Subcutaneous abdominal adipose tissue (tissue), 5 donors: ENCODE measurements around the gene C12orf60.
"Not testable (repeated sequence)": the region's sequence is repeated elsewhere in the genome, so short reads cannot be mapped to it uniquely, and the experiment has no call there.

Experiments used
- H3K27ac ChIP-seq: one replicate; pipeline ENCODE4 v1.7.0; 2013; ENCODE audit warnings: low read depth, mild to moderate bottlenecking, inconsistent platforms, low read length, moderate library complexity
- H3K27me3 ChIP-seq, 5 donors: one replicate each; pipeline ENCODE4 v1.7.0; 2013; ENCODE audit warnings: low read length in 5 of 5, inconsistent platforms in 1 of 5; ENCODE audit not compliant: control insufficient read depth in 5 of 5, insufficient read depth in 4 of 5
- H3K36me3 ChIP-seq, 5 donors: one replicate each; pipeline ENCODE4 v1.7.0; 2013; ENCODE audit warnings: low read length in 5 of 5; ENCODE audit not compliant: control insufficient read depth in 5 of 5, insufficient read depth in 5 of 5
- H3K4me1 ChIP-seq, 5 donors: one replicate each; pipeline ENCODE4 v1.7.0; 2013; ENCODE audit warnings: low read length in 5 of 5, mild to moderate bottlenecking in 3 of 5, moderate library complexity in 1 of 5; ENCODE audit not compliant: control insufficient read depth in 5 of 5, insufficient read depth in 5 of 5
- H3K4me3 ChIP-seq, 5 donors: one replicate each; pipeline ENCODE4 v1.7.0; 2013; ENCODE audit warnings: low read length in 5 of 5, low read depth in 1 of 5
- H3K9ac ChIP-seq, 5 donors: one replicate each; pipeline ENCODE4 v1.7.0; 2013; ENCODE audit warnings: low read length in 5 of 5, mild to moderate bottlenecking in 4 of 5, moderate library complexity in 3 of 5
- H3K9me3 ChIP-seq, 5 donors: one replicate each; pipeline ENCODE4 v1.7.0; 2013; ENCODE audit warnings: low read length in 5 of 5; ENCODE audit not compliant: control insufficient read depth in 5 of 5
- donor health status: healthy.
- donor health status: healthy.
- donor health status: healthy.
- donor health status: healthy.
- donor health status: healthy.

C12orf60 gene, protein sequence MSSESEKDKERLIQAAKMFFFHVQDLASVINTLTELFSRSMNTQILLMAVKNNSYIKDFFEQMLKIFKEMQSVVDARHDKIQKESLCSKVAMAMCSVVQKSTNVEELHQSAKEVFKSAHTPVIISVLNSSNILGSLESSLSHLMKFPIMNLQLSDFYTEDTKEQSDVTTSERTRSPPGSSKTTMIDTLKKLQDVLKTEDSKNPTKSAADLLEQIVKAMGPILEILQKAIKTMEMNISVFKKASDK

DNA sequence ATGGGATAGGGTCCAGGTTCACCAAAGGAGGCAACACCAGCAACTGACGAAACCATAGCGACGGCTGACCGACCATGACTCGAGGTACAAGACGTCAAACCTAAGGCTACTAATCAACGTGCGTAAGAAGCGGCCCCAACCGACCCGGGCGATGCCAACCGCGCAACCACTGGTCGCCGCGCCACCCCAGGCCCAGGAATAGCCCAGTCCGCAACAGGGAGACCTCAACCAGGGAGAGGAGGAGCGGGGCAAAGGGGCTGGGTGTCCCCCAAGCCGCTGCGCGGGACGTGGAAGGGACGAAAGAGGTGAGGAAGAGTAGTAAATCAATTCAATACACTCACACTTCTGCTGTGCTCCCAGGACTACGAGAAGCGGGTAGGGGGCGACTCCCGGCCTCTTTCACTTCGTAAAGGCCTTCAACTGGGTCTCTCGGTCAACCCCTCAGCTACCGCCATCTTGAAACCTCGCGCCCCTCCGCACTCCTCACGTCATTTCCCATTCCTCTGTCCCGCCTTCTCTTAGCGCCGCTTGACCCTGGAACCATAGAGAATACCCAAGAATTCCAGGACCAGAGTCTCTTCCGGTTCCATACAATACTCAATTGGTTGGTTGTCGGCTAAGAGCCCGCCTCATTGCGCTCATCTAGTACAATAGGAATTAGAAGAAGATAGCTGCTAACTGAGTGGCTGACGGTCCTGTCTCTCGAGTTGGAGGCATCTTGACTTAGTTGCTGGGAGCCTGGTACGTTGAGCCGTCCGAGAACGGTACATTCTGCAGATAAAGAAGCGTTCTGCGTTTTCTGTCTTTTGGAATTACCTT lies at the start of gene C12orf60, which contains the start of gene WBP11:
C12orf60 (plus strand) TSS at position 660 of the 819 bp plus-strand sequence. CDS start 19,266 bp downstream, outside the sequence.
WBP11 (minus strand) TSS at position 468 of the 819 bp plus-strand sequence. CDS start 2,095 bp downstream, outside the sequence.
- Histone ChIP-seq H3K9ac (peak within 1 kb of the TSS; percentile 82 to 98 (median 91)), H3K36me3 (peaks cover 8 to 15% (median 13%) of the 10 kb centered on the region in 5 donors), H3K27me3 (no peaks in the 10 kb centered on the region), H3K4me1 (peaks cover 0 to 23% (median 19%) of the 10 kb centered on the region in 5 donors), H3K4me3 (peak within 1 kb of the TSS; percentile 74 to 96 (median 96)), H3K9me3 (no peaks in the 10 kb centered on the region), H3K27ac (peak within 1 kb of the TSS; percentile 88)

DNA sequence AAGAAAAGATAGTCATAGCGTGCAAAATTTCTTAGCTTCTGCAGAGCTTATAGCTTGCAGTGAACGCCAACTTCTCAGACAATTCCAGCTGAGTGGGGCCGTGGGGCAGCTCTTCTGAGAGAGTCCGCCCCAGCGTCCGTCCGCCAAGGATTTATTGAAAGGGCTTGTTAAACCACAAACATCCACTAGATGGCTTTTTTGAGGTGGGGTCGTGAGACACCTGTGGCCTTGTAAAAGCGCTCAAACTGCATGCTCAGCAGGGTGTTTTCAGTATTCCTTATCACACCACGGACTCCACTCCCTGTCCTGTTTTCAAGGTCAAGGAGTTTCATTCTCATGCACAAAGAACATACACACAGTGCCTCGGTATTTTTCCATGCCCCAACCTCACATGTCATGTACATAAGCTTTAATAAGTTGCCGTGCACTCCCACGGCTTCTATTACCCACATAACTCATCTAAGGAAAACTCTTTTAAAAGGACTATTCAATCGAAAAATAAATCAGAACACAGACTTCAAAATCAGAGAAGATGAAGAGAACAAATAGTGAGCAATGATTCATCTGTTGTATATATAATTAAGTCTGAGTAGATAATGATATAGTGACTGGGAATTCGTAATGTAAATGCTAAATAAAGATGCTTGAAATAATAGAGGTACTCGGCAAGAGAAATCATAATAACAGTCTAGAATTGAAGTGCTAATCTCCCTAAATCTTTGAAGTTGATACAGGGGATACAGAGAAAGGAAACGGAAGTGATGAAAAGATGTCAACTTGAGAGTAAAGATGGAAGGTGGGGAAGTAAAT lies 46.9 kb upstream of the C12orf60 start:
- H3K4me3 ChIP-seq = no peak overlapping the region
- H3K4me1 ChIP-seq = peaks cover 0 to 4% (median 0%) of the 10 kb centered on the region in 5 donors
- no peak overlapping the region for H3K27ac ChIP-seq
- H3K9ac ChIP-seq = no peak overlapping the region
- no peaks in the 10 kb centered on the region for H3K36me3 ChIP-seq
- H3K27me3 ChIP-seq = no peaks in the 10 kb centered on the region
- peaks cover 0 to 4% (median 0%) of the 10 kb centered on the region in 5 donors for H3K9me3 ChIP-seq

DNA sequence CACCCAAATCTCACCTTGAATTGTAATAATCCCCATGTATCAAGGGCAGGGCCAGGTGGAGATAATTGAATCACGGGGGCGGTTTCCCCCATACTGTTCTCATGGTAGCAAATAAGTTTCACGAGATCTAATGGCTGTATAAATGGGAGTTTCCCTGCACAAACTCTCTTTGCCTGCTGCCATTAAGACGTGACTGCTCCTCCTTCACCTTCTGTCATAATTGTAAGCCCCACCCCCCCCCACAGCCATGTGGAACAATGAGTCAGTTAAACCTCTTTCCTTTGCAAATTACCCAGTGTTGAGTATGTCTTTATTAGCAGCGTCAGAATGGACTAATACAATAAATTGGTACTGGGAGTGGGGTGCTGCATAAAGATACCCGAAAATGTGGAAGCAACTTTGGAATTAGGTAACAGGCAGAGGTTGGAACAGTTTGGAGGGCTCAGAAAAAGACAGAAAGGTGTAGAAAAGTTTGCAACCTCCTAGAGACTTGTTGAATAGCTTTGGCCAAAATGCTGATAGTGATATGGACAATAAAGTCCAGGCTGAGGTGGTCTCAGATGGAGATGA lies 43.7 kb upstream of the C12orf60 start:
- H3K27me3 ChIP-seq, H3K9me3 ChIP-seq, H3K36me3 ChIP-seq, H3K4me1 ChIP-seq, H3K4me3 ChIP-seq, H3K9ac ChIP-seq, H3K27ac ChIP-seq: not testable (repeated sequence)

DNA sequence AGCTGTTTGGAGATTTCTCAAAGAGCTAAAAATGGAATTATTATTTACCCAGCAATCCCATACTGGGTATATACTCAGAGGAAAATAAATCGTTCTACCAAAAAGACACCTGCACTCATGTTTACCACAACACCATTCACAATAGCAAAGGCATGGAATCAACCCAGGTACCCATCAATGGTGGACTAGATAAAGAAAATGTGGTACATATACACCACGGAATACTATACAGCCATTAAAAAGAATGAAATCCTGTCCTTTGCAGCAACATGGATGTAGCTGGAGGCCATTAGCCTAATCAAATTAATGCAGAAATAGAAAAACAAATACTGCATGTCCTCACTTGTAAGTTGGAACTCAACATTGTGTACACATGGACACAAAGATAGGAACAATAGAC lies 38.1 kb upstream of the C12orf60 start:
- H3K9ac ChIP-seq = no peak overlapping the region
- no peaks in the 10 kb centered on the region for H3K36me3 ChIP-seq
- no peaks in the 10 kb centered on the region for H3K27me3 ChIP-seq
- no peak overlapping the region for H3K4me3 ChIP-seq
- peaks cover 0 to 18% (median 14%) of the 10 kb centered on the region in 5 donors for H3K4me1 ChIP-seq
- H3K27ac ChIP-seq = no peak overlapping the region
- peaks cover 0 to 13% (median 3%) of the 10 kb centered on the region in 5 donors for H3K9me3 ChIP-seq

DNA sequence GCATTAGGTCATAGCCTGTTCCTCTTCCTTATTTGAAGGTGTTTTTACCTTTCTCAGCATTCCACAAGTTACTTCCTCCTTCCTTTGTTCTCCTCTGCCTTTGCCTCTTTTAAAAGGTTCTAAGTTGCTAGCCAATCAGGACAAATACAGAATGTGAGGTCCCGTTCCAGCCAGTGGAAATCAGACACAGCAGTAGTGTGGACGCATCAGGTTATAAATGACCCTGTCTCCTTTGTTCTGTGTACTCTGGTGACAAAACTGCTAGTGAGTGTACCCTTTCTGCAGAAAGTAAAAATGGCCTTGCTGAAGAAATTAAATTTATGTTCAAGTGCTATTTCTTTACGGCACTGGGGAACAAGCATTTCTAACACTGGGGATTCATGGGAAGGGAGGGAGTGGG lies 37.5 kb upstream of the C12orf60 start:
- H3K9ac ChIP-seq, H3K27me3 ChIP-seq, H3K27ac ChIP-seq, H3K36me3 ChIP-seq, H3K4me3 ChIP-seq: not testable (repeated sequence)
- Histone ChIP-seq H3K4me1 (peaks cover 0 to 22% (median 15%) of the 10 kb centered on the region in 5 donors), H3K9me3 (peaks cover 0 to 12% (median 3%) of the 10 kb centered on the region in 5 donors)

DNA sequence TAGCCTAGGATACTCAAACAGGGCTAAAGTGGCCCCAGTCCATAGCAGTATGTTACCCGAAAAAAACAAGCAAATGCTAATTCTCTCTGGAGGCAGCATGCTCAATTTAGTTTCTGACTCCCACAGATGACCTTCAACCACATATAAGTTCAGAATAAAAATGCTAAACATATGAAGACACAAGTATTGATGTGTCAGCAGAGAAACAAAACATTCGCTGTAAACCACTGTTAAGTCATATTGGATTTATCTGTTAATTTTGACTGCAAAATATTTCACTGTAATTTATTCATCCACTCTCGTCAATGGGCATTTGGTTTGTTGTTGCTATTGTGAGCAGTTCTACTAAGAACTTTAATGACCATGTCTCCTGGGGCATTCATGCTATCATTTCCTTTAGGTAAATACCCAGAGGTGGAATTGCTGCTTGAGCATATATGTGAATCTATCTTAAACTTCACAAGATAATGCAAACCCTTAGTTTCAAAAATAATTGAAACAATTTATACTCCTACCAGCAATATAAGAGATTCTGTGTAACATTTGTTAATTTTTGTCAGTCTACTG lies 36.7 kb upstream of the C12orf60 start:
- Histone ChIP-seq H3K27me3 (no peaks in the 10 kb centered on the region), H3K36me3 (no peaks in the 10 kb centered on the region), H3K4me3 (no peak overlapping the region), H3K27ac (no peak overlapping the region), H3K9ac (no peak overlapping the region), H3K9me3 (peaks cover 0 to 11% (median 3%) of the 10 kb centered on the region in 5 donors), H3K4me1 (peaks cover 0 to 26% (median 17%) of the 10 kb centered on the region in 5 donors)

DNA sequence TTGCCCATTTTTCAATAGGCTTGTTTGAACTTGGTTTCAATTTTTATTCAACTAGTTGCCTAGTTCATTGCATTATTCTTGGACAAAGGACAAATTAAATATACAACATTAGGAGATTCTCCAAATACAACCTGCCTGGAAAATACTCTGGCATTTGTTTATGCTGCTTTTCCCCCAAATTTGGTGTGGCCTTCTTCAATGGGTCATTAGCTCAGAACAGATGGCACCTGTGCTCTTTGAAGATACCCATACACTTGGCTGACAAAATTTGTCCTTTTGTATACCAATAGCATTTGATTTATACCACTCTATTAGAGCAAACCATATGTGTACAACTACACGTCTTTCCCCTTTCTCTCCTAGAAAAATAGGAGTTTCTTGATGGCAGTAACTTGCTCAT lies 35.9 kb upstream of the C12orf60 start:
- Histone ChIP-seq H3K9me3 (peaks cover 0 to 11% (median 3%) of the 10 kb centered on the region in 5 donors), H3K36me3 (no peaks in the 10 kb centered on the region), H3K9ac (no peak overlapping the region), H3K27me3 (no peaks in the 10 kb centered on the region), H3K27ac (no peak overlapping the region), H3K4me3 (no peak overlapping the region), H3K4me1 (peaks cover 0 to 26% (median 17%) of the 10 kb centered on the region in 5 donors)

DNA sequence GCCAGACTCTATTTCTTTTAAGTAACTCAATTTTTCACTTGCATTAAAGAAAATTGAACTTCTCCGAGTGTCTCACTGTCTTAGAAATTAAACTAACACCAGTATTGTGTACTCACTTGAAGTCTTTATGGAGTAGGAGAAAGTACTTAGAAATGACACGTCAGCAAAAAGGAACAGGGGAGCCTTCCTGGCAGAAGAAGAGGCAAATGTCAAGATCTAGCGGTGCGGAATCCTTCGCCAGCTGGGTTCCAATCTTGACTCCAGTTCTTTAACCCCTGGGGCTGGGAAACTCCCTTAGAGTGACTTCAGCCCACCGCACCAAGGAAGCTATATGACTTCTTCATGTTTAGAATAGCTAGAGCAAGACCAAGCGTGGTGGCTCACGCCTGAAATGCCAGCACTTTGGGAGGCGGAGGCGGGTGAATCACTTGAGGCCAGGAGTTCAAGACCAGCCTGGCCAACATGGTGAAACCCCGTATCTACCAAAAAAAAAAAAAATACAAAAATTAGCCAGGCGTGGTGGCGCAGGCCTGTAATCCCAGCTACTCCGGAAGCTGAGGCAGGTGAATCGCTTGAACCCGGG lies 34.6 kb upstream of the C12orf60 start:
- peaks cover 0 to 11% (median 3%) of the 10 kb centered on the region in 5 donors for H3K9me3 ChIP-seq
- H3K4me1 ChIP-seq = peaks cover 0 to 31% (median 21%) of the 10 kb centered on the region in 5 donors
- peak overlapping the region; percentile 89 to 98 (median 96) for H3K4me3 ChIP-seq
- no peaks in the 10 kb centered on the region for H3K27me3 ChIP-seq
- H3K27ac ChIP-seq = peak overlapping the region; percentile 95
- peak overlapping the region in 3 of 5 donors; percentile 39 to 93 (median 93) for H3K9ac ChIP-seq
- H3K36me3 ChIP-seq = no peaks in the 10 kb centered on the region

DNA sequence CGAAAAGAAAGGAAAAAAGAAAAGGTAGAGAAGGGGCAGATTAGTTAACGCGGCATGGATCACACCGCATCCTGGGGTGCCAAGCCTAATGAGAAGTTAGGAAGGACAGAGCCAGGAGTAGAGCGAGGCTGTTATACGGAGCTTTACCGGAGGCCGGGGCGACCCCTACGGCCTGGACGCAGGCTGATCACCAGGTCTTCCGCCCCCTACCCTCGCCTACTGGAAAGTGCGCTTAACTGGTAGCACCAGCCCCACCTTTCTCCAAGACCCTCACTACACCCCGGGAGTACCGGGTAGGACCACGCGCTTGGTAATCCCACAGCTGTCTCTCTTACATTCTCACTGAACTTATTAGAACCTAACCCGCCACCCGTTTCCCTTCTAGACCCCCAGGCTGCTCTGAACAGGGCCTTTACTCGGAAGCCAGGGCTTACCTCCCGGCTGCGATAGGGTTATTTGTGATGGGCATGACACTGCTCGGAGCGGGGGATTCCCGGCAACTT lies 34.0 kb upstream of the C12orf60 start:
- H3K9ac ChIP-seq = peak overlapping the region; percentile 73 to 93 (median 82)
- no peaks in the 10 kb centered on the region for H3K27me3 ChIP-seq
- peaks cover 0 to 35% (median 22%) of the 10 kb centered on the region in 5 donors for H3K4me1 ChIP-seq
- H3K4me3 ChIP-seq = peak overlapping the region; percentile 89 to 98 (median 96)
- H3K27ac ChIP-seq = peak overlapping the region; percentile 95
- no peaks in the 10 kb centered on the region for H3K36me3 ChIP-seq
- peaks cover 0 to 11% (median 3%) of the 10 kb centered on the region in 5 donors for H3K9me3 ChIP-seq
